KMS-11 (cell line): ENCODE results near the gene MTG1.

ENCODE experiments used
- H2AFZ ChIP-seq: fragments of 200-600 bp; sonication (generic); 2 replicates; pipeline ENCODE4 v1.6.1; 2016; ENCODE audit warnings: antibody characterized with exemption, mixed run types, low read depth
- H3K27ac ChIP-seq: fragments of 200-600 bp; sonication (generic); 2 replicates; pipeline ENCODE4 v1.6.1; 2016; ENCODE audit warnings: mild to moderate bottlenecking, mixed run types
- H3K27me3 ChIP-seq: fragments of 200-600 bp; sonication (generic); 2 replicates; pipeline ENCODE4 v1.6.1; 2017; ENCODE audit warnings: mild to moderate bottlenecking, low read depth, mixed run types, moderate library complexity; ENCODE audit not compliant: insufficient read depth
- H3K36me3 ChIP-seq: fragments of 200-600 bp; sonication (generic); 2 replicates; pipeline ENCODE4 v1.6.1; 2017; ENCODE audit warnings: mild to moderate bottlenecking, mixed run types; ENCODE audit not compliant: insufficient read depth
- H3K4me1 ChIP-seq: fragments of 200-600 bp; sonication (generic); 2 replicates; pipeline ENCODE4 v1.6.1; 2016; ENCODE audit warnings: mild to moderate bottlenecking, low read depth, mixed run types; ENCODE audit not compliant: poor library complexity, severe bottlenecking
- H3K4me2 ChIP-seq: fragments of 200-600 bp; sonication (generic); 2 replicates; pipeline ENCODE4 v1.7.0; 2016; ENCODE audit warnings: mild to moderate bottlenecking, mixed run types
- H3K4me3 ChIP-seq: fragments of 200-600 bp; sonication (generic); IDR thresholded peaks from 2 replicates; pipeline ENCODE4 v1.6.1; 2017; ENCODE audit warnings: low read depth, low read length, mixed read lengths; ENCODE audit not compliant: insufficient read depth
- H3K79me2 ChIP-seq: fragments of 200-600 bp; sonication (generic); 2 replicates; pipeline ENCODE4 v1.6.1; 2016; ENCODE audit warnings: low read depth, mixed run types; ENCODE audit not compliant: insufficient read depth
- H3K9ac ChIP-seq: fragments of 200-600 bp; sonication (generic); 2 replicates; pipeline ENCODE4 v1.6.1; 2016; ENCODE audit warnings: mild to moderate bottlenecking, mixed run types
- H4K20me1 ChIP-seq: fragments of 200-600 bp; sonication (generic); 2 replicates; pipeline ENCODE4 v1.6.1; 2016; ENCODE audit warnings: mild to moderate bottlenecking, mixed run types; ENCODE audit not compliant: insufficient read depth
- CTCF ChIP-seq: fragments of 200-600 bp; sonication (generic); conservative IDR thresholded peaks from 2 replicates; pipeline ENCODE4 v1.6.1; 2017; ENCODE audit warnings: low read depth, mild to moderate bottlenecking, antibody characterized with exemption, low read length, moderate library complexity, mixed read lengths

MTG1 gene

GRCh38 chr10:133461027-133461426, 67.1 kb downstream of the MTG1 start:
- Histone ChIP-seq H4K20me1 (no peaks in the 10 kb centered on the region), H3K4me1 (no peaks in the 10 kb centered on the region), H3K9ac (no peak overlapping the region), H3K79me2 (no peaks in the 10 kb centered on the region), H2AFZ (no peak overlapping the region), H3K36me3 (no peaks in the 10 kb centered on the region), H3K4me2 (no peak overlapping the region), H3K27ac (no peak overlapping the region), H3K27me3 (no peaks in the 10 kb centered on the region), H3K4me3 (no peak overlapping the region)
- no peak for TF ChIP-seq CTCF

DNA sequence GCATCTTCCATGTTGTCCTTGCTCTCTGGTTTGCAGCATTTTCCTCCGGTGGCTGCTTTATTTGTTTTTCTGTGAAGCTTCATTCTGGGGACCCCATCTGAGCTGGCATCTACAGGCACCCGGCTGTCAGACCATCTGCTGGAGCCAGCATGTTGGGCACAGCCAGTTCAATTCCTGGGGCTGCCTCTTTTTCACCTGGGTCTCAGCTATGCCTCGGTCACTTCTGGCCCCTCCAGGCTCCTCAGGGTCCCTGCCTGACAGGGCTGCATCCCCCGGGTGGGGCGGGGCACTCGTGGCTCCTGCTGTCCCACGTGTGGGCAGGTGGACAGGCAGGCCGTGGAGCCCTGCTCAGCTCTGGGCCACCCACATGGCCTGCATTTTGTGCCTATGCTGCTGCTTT, 67.9 kb downstream of the MTG1 start:
- Histone ChIP-seq H3K36me3 (no peaks in the 10 kb centered on the region), H3K9ac (no peak overlapping the region), H3K27ac (no peak overlapping the region), H3K4me3 (no peak overlapping the region), H3K4me2 (no peak overlapping the region), H3K4me1 (no peaks in the 10 kb centered on the region), H3K79me2 (no peaks in the 10 kb centered on the region), H4K20me1 (no peaks in the 10 kb centered on the region), H3K27me3 (no peaks in the 10 kb centered on the region), H2AFZ (no peak overlapping the region)
- TF ChIP-seq CTCF = no peak

DNA sequence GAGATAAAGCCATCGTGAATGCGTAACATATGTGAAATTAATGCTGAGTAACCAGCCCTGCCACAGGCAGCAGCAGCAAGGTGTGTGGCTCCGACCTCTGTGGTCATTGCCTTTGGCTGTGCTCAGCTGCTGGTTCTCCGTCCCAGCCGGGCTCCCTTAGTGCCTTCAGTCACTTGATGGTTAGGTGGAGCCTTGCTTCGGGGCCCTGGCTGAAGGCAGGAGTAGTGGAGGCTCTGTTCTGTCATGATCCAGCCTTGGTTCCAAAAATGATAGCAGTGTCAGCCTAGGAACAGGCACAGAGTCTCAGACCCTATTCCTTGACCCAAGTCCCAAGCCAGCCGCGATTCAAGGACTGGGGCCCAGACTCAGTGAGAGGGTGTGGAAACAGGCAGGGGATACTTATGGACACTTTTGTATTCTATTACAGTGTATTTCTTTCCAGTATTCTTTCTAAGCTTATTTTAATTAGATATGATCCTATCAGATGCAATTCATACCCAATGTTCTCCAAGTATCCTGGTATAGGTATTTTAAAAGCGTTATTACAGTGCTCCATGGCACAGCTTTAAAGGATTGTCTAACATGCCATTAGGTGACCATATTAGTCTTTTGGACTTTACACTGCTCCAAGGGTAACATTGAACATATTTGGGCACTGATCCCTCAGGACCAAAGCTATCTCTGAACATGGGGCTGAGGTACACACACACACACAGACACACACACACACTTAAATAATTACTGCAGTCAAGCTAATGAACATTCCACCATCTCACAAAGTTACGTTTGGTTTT, 68.8 kb downstream of the MTG1 start:
- H3K9ac ChIP-seq = no peak overlapping the region
- H2AFZ ChIP-seq = no peak overlapping the region
- no peaks in the 10 kb centered on the region for H3K27me3 ChIP-seq
- no peak for TF ChIP-seq CTCF
- no peaks in the 10 kb centered on the region for H3K36me3 ChIP-seq
- H3K4me2 ChIP-seq = no peak overlapping the region
- H4K20me1 ChIP-seq = no peaks in the 10 kb centered on the region
- no peak overlapping the region for H3K27ac ChIP-seq
- H3K4me3 ChIP-seq = no peak overlapping the region
- H3K4me1 ChIP-seq = no peaks in the 10 kb centered on the region
- H3K79me2 ChIP-seq = no peaks in the 10 kb centered on the region

- Histone ChIP-seq H3K27ac (no peak overlapping the region), H4K20me1 (no peaks in the 10 kb centered on the region), H3K36me3 (no peaks in the 10 kb centered on the region), H3K4me2 (no peak overlapping the region), H3K9ac (no peak overlapping the region), H3K27me3 (no peaks in the 10 kb centered on the region), H3K4me1 (no peaks in the 10 kb centered on the region), H3K4me3 (no peak overlapping the region), H3K79me2 (no peaks in the 10 kb centered on the region), H2AFZ (no peak overlapping the region)
- TF ChIP-seq CTCF = no peak
Measured at GRCh38 chr10:133464582-133465031, 70.7 kb downstream of the MTG1 start.
